IMR-90 (cell line): Measurements from ENCODE around the gene RHAG. TPM values are rescaled to one million over a fixed set of nuclear protein-coding genes. Genes with fewer than 3 reads are reported as not detected.

ENCODE experiments used
- ATAC-seq: fragments of 200-7000 bp; cut with Tn5 transposase; 2 replicates; pipeline ENCODE4 v1.9.1; 2020; ENCODE audit warnings: low read depth, mild to moderate bottlenecking, moderate library complexity
- BruUV-seq: library from RNA; stranded (reverse); fragments of 400-500 nt; replicated peaks from 2 replicates; lab custom pipeline; 2021; lab: Mats Ljungman, UMichigan
- CTCF ChIA-PET: fragments of 300-600 bp; formaldehyde crosslinking; extraction: SDS; loops from one replicate; lab custom pipeline; 2021; ENCODE audit warnings: antibody characterized with exemption; lab: Yijun Ruan, JAX
- POLR2A ChIA-PET: fragments of 300-600 bp; sonication (Branson Sonifier 250); formaldehyde crosslinking; loops from one replicate; lab custom pipeline; 2022; ENCODE audit warnings: antibody characterized with exemption; ENCODE audit not compliant: unreplicated experiment; lab: Charles Lee
- DNase-seq: peaks from one replicate; pipeline ENCODE4 v3.0.0; 2013
- H2AFZ ChIP-seq: replicated peaks from 2 replicates; pipeline ENCODE3; 2013; ENCODE audit warnings: low read length, mild to moderate bottlenecking; ENCODE audit not compliant: poor library complexity
- H2AK5ac ChIP-seq: 2 replicates; pipeline ENCODE4 v1.6.1; 2013; ENCODE audit warnings: low read depth, low read length, inconsistent platforms
- H2AK9ac ChIP-seq: replicated peaks from 2 replicates; pipeline ENCODE3; 2013; ENCODE audit warnings: mild to moderate bottlenecking, low read depth, low read length, moderate library complexity; ENCODE audit not compliant: poor library complexity
- H2BK120ac ChIP-seq: 2 replicates; pipeline ENCODE4 v1.6.1; 2013; ENCODE audit warnings: low read depth, low read length, inconsistent platforms
- H2BK15ac ChIP-seq: 3 replicates; pipeline ENCODE4 v1.6.1; 2013; ENCODE audit warnings: low read depth, low read length, inconsistent platforms
- H2BK20ac ChIP-seq: 2 replicates; pipeline ENCODE4 v1.6.1; 2013; ENCODE audit warnings: low read depth, mild to moderate bottlenecking, inconsistent platforms, low read length, moderate library complexity
- H2BK5ac ChIP-seq: 2 replicates; pipeline ENCODE4 v1.6.1; 2013; ENCODE audit warnings: mild to moderate bottlenecking, low read depth, low read length, inconsistent platforms; ENCODE audit not compliant: poor library complexity, severe bottlenecking
- H3K14ac ChIP-seq: replicated peaks from 2 replicates; pipeline ENCODE4 v1.6.1; 2013; ENCODE audit warnings: low read depth, low read length, inconsistent platforms
- H3K18ac ChIP-seq: 2 replicates; pipeline ENCODE4 v1.6.1; 2013; ENCODE audit warnings: low read depth, low read length, control low read depth
- H3K23ac ChIP-seq: 2 replicates; pipeline ENCODE4 v1.6.1; 2013; ENCODE audit warnings: low read depth, low read length, inconsistent platforms
- H3K27ac ChIP-seq: 2 replicates; pipeline ENCODE4 v1.5.1; 2013; ENCODE audit warnings: mild to moderate bottlenecking, control low read depth, low read length; ENCODE audit not compliant: insufficient read depth
- H3K27me3 ChIP-seq: 2 replicates; pipeline ENCODE4 v1.6.1; 2013; ENCODE audit warnings: low read length; ENCODE audit not compliant: control insufficient read depth, insufficient read depth
- H3K36me3 ChIP-seq: 2 replicates; pipeline ENCODE4 v1.6.1; 2013; ENCODE audit warnings: low read length, mixed read lengths; ENCODE audit not compliant: control insufficient read depth, insufficient read depth
- H3K4ac ChIP-seq: 2 replicates; pipeline ENCODE4 v1.6.1; 2013; ENCODE audit warnings: low read depth, low read length, inconsistent platforms
- H3K4me1 ChIP-seq: 2 replicates; pipeline ENCODE4 v1.6.1; 2013; ENCODE audit warnings: low read length, mixed read lengths; ENCODE audit not compliant: control insufficient read depth, insufficient read depth
- H3K4me2 ChIP-seq: 2 replicates; pipeline ENCODE4 v1.6.1; 2013; ENCODE audit warnings: low read depth, mild to moderate bottlenecking, control low read depth, low read length, moderate library complexity
- H3K4me3 ChIP-seq: 2 replicates; pipeline ENCODE4 v1.5.1; 2013; ENCODE audit warnings: low read depth, mild to moderate bottlenecking, control low read depth, low read length, moderate library complexity; ENCODE audit not compliant: insufficient read depth
- H3K56ac ChIP-seq: 2 replicates; pipeline ENCODE4 v1.6.1; 2013; ENCODE audit warnings: low read length, inconsistent platforms; ENCODE audit not compliant: insufficient read depth; ENCODE audit errors: extremely low read depth
- H3K79me1 ChIP-seq, 2 experiments: 2 replicates each; pipeline ENCODE4 v1.6.1; 2013; ENCODE audit warnings: low read length in 2 of 2, inconsistent platforms in 1 of 2, low read depth in 1 of 2
- H3K9ac ChIP-seq: 2 replicates; pipeline ENCODE4 v1.6.1; 2013; ENCODE audit warnings: low read depth, low read length, control low read depth
- H3K9me1 ChIP-seq: 2 replicates; pipeline ENCODE4 v1.6.1; 2013; ENCODE audit warnings: low read length, inconsistent platforms; ENCODE audit not compliant: insufficient read depth
- H3K9me3 ChIP-seq: 2 replicates; pipeline ENCODE4 v1.6.1; 2013; ENCODE audit warnings: low read length; ENCODE audit not compliant: control insufficient read depth, insufficient read depth
- H4K20me1 ChIP-seq: 2 replicates; pipeline ENCODE4 v1.6.1; 2013; ENCODE audit warnings: low read length, inconsistent platforms; ENCODE audit not compliant: insufficient read depth
- H4K5ac ChIP-seq: 2 replicates; pipeline ENCODE4 v1.6.1; 2013; ENCODE audit warnings: mild to moderate bottlenecking, low read depth, low read length, control low read depth
- H4K8ac ChIP-seq, 2 experiments: 2 replicates each; pipeline ENCODE4 v1.6.1; 2013; ENCODE audit warnings: low read depth in 2 of 2, low read length in 2 of 2, control low read depth in 1 of 2, inconsistent platforms in 1 of 2
- H4K91ac ChIP-seq: 2 replicates; pipeline ENCODE4 v1.6.1; 2013; ENCODE audit warnings: low read depth, low read length, inconsistent platforms; ENCODE audit not compliant: insufficient read depth
- BHLHE40 ChIP-seq: fragments of 150-350 bp; IDR thresholded peaks from 2 replicates; pipeline ENCODE4 v1.6.1; 2016; ENCODE audit warnings: mild to moderate bottlenecking, low read depth, low read length
- CEBPB ChIP-seq: IDR thresholded peaks from 2 replicates; pipeline ENCODE4 v1.6.1; 2012; ENCODE audit warnings: low read depth, low read length, improper control_type of control experiment
- CHD1 ChIP-seq: IDR thresholded peaks from 2 replicates; pipeline ENCODE4 v1.6.1; 2012; ENCODE audit warnings: low read depth, low read length, improper control_type of control experiment
- FOS ChIP-seq: fragments of 150-350 bp; IDR thresholded peaks from 2 replicates; pipeline ENCODE4 v1.6.1; 2016; ENCODE audit warnings: low read depth, low read length
- MAFK ChIP-seq: IDR thresholded peaks from 2 replicates; pipeline ENCODE4 v1.6.1; 2012; ENCODE audit warnings: low read depth, low read length, improper control_type of control experiment
- MAZ ChIP-seq: IDR thresholded peaks from 2 replicates; pipeline ENCODE4 v1.6.1; 2012; ENCODE audit warnings: low read depth, mild to moderate bottlenecking, low read length, improper control_type of control experiment, moderate library complexity, borderline replicate concordance
- MXI1 ChIP-seq: IDR thresholded peaks from 2 replicates; pipeline ENCODE4 v1.6.1; 2012; ENCODE audit warnings: low read depth, mild to moderate bottlenecking, low read length, moderate library complexity, borderline replicate concordance
- NFE2L2 ChIP-seq: fragments of 150-350 bp; IDR thresholded peaks from 2 replicates; pipeline ENCODE4 v1.6.1; 2016; ENCODE audit warnings: low read depth, mild to moderate bottlenecking, low read length
- POLR2A ChIP-seq: IDR thresholded peaks from 2 replicates; pipeline ENCODE4 v1.6.1; 2012; ENCODE audit warnings: mild to moderate bottlenecking, low read depth, low read length
- RAD21 ChIP-seq: IDR thresholded peaks from 2 replicates; pipeline ENCODE4 v1.6.1; 2012; ENCODE audit warnings: low read length, improper control_type of control experiment
- RCOR1 ChIP-seq: IDR thresholded peaks from 2 replicates; pipeline ENCODE4 v1.6.1; 2012; ENCODE audit warnings: mild to moderate bottlenecking, low read length, improper control_type of control experiment; ENCODE audit not compliant: insufficient replicate concordance
- RFX5 ChIP-seq: IDR thresholded peaks from 2 replicates; pipeline ENCODE4 v1.8.0; 2012; ENCODE audit warnings: low read depth, mild to moderate bottlenecking, low read length, moderate library complexity
- WGBS, 2 experiments: methylation state at CpG; one replicate each; pipeline versions ENCODE4 v1.1.5 to v1.1.7; 2013; ENCODE audit warnings: missing lambda C conversion rate in 2 of 2; ENCODE audit not compliant: insufficient read length in 1 of 2; ENCODE audit errors: extremely low coverage in 2 of 2; 5-methylcytosine and 5-hydroxymethylcytosine counted together
- dilution Hi-C: fragments of 300-500 bp; cut with HindIII; formaldehyde crosslinking; loops from one replicate; pipeline ENCODE4 v1.14.3; 2018; ENCODE audit warnings: low sequenced_read_pairs; ENCODE audit not compliant: unreplicated experiment
- in situ Hi-C: fragments of 300-500 bp; cut with MboI; formaldehyde crosslinking; loops from 3 replicates; pipeline ENCODE4 v1.14.3; 2019; ENCODE audit warnings: low sequenced_read_pairs, inconsistent platforms, mixed read lengths
- intact Hi-C: fragments of 100-400 bp; cut with micrococcal nuclease; formaldehyde crosslinking; loops from 2 replicates; pipeline ENCODE4 v1.10.0; 2022
- polyA plus RNA-seq, 3 experiments: library from polyadenylated mRNA; depleted of rRNA; stranded (reverse); fragments of >200 nt; gene quantifications; 2 replicates each; pipeline ENCODE4 v1.2.3, GENCODE V29; 2012; ENCODE audit warnings: low replicate concordance in 1 of 3
- total RNA-seq: library from RNA; depleted of rRNA; stranded (reverse); fragments of >200 nt; gene quantifications from 2 replicates; pipeline ENCODE4 v1.2.3, GENCODE V29; 2012
- TF ChIP-seq, protein P1 (sequence below): fragments of 150-350 bp; IDR thresholded peaks from 2 replicates; pipeline ENCODE4 v1.6.1; 2016; ENCODE audit warnings: low read depth, mild to moderate bottlenecking, low read length, moderate library complexity, borderline replicate concordance
- TF ChIP-seq, protein P2 (sequence below): conservative IDR thresholded peaks from 2 replicates; pipeline ENCODE4 v1.5.1; 2012; ENCODE audit warnings: mild to moderate bottlenecking, low read depth, low read length, improper control_type of control experiment

RHAG gene
- total and polyA plus RNA-seq, 2 of the 4 experiments (the other 2 are of a cell fraction), result not detected

DNA sequence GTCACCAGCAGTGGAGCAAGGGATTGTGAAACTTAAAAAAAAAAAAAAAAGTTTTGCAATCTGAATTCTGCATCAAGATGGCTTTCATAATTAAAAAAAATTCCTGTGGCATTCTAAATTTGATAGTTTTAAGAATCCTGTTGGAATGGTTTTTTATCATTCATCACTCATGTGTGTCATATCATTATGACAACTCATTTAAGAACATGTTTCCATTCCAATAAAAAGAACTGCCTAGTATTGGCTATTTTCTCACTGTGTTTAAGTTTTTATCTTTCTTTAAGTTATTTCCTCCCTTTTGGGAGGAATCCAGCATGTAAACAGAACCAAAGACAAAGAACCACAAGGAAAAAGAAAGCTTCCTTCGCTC, 26.2 kb upstream of the RHAG start:
- no peak overlapping the region for H3K56ac ChIP-seq
- H3K14ac ChIP-seq, result no peak overlapping the region
- TF ChIP-seq MXI1, result no peak
- TF ChIP-seq RCOR1, result no peak
- no peak for TF ChIP-seq MAFK
- no peak for TF ChIP-seq NFE2L2
- no peak for TF ChIP-seq MAZ
- no peak for TF ChIP-seq BHLHE40
- TF ChIP-seq RFX5, result no peak
- TF ChIP-seq, protein P1, sequence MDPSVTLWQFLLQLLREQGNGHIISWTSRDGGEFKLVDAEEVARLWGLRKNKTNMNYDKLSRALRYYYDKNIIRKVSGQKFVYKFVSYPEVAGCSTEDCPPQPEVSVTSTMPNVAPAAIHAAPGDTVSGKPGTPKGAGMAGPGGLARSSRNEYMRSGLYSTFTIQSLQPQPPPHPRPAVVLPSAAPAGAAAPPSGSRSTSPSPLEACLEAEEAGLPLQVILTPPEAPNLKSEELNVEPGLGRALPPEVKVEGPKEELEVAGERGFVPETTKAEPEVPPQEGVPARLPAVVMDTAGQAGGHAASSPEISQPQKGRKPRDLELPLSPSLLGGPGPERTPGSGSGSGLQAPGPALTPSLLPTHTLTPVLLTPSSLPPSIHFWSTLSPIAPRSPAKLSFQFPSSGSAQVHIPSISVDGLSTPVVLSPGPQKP, result no peak
- TF ChIP-seq RAD21, result no peak
- no peak for TF ChIP-seq POLR2A
- no peak for TF ChIP-seq CHD1
- TF ChIP-seq, protein P2, sequence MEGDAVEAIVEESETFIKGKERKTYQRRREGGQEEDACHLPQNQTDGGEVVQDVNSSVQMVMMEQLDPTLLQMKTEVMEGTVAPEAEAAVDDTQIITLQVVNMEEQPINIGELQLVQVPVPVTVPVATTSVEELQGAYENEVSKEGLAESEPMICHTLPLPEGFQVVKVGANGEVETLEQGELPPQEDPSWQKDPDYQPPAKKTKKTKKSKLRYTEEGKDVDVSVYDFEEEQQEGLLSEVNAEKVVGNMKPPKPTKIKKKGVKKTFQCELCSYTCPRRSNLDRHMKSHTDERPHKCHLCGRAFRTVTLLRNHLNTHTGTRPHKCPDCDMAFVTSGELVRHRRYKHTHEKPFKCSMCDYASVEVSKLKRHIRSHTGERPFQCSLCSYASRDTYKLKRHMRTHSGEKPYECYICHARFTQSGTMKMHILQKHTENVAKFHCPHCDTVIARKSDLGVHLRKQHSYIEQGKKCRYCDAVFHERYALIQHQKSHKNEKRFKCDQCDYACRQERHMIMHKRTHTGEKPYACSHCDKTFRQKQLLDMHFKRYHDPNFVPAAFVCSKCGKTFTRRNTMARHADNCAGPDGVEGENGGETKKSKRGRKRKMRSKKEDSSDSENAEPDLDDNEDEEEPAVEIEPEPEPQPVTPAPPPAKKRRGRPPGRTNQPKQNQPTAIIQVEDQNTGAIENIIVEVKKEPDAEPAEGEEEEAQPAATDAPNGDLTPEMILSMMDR, result no peak
- no peak for TF ChIP-seq CEBPB
- no peak for TF ChIP-seq FOS
- ChIA-PET CTCF (interaction anchor here (0.7 kb wide), 1 partner anchor 263 kb away, joined by 4 read pairs; no protein-coding TSS in a partner anchor), POLR2A (no interaction called here)
- no peak overlapping the region for H3K4ac ChIP-seq
- H3K4me1 ChIP-seq, result no peaks in the 10 kb centered on the region
- no peak overlapping the region for H2AK5ac ChIP-seq
- H3K27ac ChIP-seq, result no peak overlapping the region
- no peaks in the 10 kb centered on the region for H3K9me3 ChIP-seq
- dilution Hi-C loops (no loop called here), intact Hi-C loops (no loop called here), in situ Hi-C loops (no loop called here)
- no peak overlapping the region for H3K4me2 ChIP-seq
- no CpG with 5 or more reads among the region's 1 CpG for WGBS, 2 experiments
- no peak overlapping the region for H2BK15ac ChIP-seq
- H3K27me3 ChIP-seq, result no peaks in the 10 kb centered on the region
- H2BK20ac ChIP-seq, result no peak overlapping the region
- H2BK5ac ChIP-seq, result no peak overlapping the region
- H3K18ac ChIP-seq, result no peak overlapping the region
- H3K79me1 ChIP-seq, result no peaks in the 10 kb centered on the region
- no peak for ATAC-seq
- no peak for DNase-seq
- no peaks in the 10 kb centered on the region for H4K20me1 ChIP-seq
- H3K9ac ChIP-seq, result no peak overlapping the region
- H3K36me3 ChIP-seq, result no peaks in the 10 kb centered on the region
- H3K4me3 ChIP-seq, result no peak overlapping the region
- H3K23ac ChIP-seq, result no peak overlapping the region
- H3K9me1 ChIP-seq, result no peaks in the 10 kb centered on the region
- no peak overlapping the region for H4K8ac ChIP-seq
- no peak overlapping the region for H2AFZ ChIP-seq
- no peak overlapping the region for H2AK9ac ChIP-seq
- no peak overlapping the region for H4K91ac ChIP-seq
- H4K5ac ChIP-seq, result no peak overlapping the region
- BruUV-seq, result no TSS peak
- H2BK120ac ChIP-seq, result no peak overlapping the region
